Hematopoietic multipotent progenitor cell treated with erythropoietin and hydrocortisone succinate and interleukin-3 and kit ligand, for 15 days (in vitro differentiated cells): ENCODE measurements around the gene RNASEH2B.

Experiments
- DNase-seq: peaks from one replicate; pipeline ENCODE4 v3.0.0-alpha.2; 2015; ENCODE audit warnings: low spot score

Gene RNASEH2B

GRCh38 chr13:50995854-50996253 lies 86.3 kb downstream of the RNASEH2B start:
- DNase-seq: no peak

- no peak for DNase-seq
Observed at GRCh38 chr13:50998326-50998725, 88.7 kb downstream of the RNASEH2B start.

DNA sequence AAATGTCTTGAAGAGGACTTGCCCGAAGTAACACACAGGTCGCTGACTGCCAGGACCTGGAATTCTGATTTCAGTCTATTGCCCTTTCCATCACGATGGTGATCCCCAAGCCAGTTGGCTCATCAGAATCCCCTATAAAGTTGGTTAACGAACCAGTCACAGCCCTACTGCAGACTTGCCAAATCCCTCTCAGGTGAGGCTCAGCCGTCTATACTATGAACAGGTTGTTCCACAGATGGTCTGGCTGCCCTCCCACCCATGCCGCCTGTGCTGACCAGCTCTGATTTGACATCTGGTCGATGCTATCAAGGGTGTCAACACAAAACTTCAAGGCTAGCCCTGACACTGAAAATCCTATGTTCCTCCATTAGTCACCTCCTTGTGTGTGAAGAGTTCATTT lies 90.0 kb downstream of the RNASEH2B start:
- DNase-seq: no peak

DNA sequence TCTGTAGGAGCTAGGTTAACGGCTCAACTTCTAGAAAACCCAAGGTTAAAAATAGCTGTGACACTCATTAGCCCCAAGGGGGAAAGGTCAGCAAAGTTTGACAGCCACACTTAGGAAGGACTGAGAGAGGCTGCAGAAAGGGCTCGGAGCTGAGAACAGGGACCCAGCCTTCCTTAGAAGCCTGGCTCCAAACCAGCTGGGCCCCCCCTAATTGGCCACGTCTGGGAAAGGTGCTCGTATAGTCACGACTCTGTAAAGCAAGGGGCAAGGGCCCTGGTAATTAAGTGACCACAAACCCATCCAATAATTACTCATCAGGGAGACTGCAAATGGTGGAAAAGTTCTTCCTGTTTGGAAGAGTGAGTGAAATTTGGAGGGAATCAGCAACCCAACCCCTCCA lies 90.5 kb downstream of the RNASEH2B start:
- no peak for DNase-seq

DNA sequence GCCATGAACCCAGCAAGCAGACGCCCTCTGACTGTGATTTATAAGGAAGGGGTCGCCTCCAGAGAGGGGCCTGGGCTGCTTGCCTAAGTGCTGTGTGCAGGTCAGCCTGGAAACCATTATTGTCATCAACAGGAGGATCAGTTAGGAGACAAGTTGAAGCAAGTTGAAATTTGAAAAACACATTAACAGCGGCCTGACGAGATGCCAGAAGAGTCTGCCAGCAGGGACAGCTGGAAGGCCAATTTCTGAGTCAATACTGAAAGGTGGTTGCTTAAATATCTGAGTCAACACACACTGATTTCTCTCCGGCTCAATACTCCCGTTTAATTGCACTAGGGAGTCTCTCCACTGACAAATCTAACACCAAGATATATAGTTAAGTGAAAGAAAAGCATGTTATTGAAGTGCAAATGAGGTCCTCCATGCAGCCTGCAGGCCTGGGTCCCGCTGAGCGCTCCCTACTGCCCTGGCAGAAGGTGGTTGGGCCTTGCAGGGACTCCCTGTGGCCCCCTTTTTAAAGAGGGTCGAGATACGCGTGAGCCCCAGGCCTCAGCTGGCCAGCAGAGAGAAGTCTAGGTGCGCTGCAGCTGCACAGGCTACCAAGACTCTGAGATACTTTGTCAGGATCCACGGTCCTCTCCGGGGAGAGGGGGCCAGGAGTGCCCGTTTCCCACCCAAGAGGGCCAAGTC lies 91.1 kb downstream of the RNASEH2B start:
- DNase-seq: no peak

- DNase-seq: no peak
Observed at GRCh38 chr13:51001335-51001734, 91.7 kb downstream of the RNASEH2B start.

GRCh38 chr13:51002736-51003135 lies 93.1 kb downstream of the RNASEH2B start:
- DNase-seq: no peak

DNA sequence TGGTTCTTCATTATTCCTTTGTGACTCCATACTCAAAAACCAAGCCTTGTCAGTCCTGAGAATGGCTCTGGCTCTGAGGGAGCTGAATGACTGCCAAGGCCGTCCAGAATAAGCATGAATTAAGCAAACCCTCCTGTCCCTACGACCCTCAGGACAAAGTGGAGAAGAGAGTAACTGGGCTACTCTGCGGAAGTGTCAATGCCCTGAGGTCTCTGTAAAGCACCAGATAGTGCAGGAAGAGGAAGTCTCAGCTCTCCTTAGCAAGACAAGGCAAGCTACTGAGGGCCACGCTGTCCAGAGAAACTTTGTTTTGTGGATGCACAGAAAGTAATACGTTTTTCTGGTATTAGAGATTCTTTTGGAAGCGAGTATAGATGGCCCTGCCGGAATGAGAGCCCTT lies 94.1 kb downstream of the RNASEH2B start:
- DNase-seq: no peak

- no peak for DNase-seq
Observed at GRCh38 chr13:51004111-51004865, 94.7 kb downstream of the RNASEH2B start.

DNA sequence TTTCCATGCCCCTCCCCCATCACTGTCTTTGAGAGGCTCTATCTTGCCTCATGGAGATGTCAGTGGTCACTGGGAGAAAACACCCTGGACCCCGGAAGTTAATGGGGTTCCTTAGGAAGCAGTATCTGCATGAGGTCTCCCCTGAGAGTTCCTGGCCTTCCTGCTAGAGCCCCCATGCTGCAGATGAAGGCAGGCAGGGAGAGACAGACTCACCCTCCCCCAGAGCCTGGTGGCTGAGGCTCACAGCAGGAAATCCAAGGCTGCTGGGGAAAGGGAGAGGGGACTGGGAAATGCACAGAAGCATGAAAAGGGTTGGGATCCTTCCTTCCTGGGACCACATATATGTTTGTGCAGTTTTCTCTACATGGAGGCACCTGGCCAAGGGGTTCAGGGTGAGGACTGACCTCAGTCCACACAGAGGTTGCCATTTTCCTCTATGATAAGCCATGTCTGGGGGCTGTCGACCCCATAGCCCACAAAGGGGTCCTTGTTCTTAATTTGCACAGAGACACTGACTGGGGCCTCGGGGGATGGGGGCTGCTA lies 95.4 kb downstream of the RNASEH2B start:
- no peak for DNase-seq

GRCh38 chr13:51005566-51005965 lies 96.0 kb downstream of the RNASEH2B start:
- no peak for DNase-seq
